Ovary (tissue), 3 donors: Measurements from ENCODE around the gene RPTOR.

ENCODE experiments used
- CTCF ChIP-seq, 3 donors: fragments of 450-650 bp in 2 of 3; fragments of 200-600 bp in 1 of 3; IDR thresholded peaks; one replicate each; pipeline versions ENCODE4 v1.5.1 to v1.8.0; 2016 to 2022; ENCODE audit warnings: antibody characterized with exemption in 3 of 3, mild to moderate bottlenecking in 1 of 3
- EP300 ChIP-seq: sonication (generic); formaldehyde crosslinking; IDR thresholded peaks from one replicate; pipeline ENCODE4 v1.6.1; 2017; ENCODE audit warnings: antibody characterized with exemption
- POLR2A ChIP-seq: fragments of 450-650 bp; IDR thresholded peaks from one replicate; pipeline ENCODE4 v1.6.1; 2017; ENCODE audit warnings: antibody characterized with exemption, mild to moderate bottlenecking, moderate library complexity
- donor health status: DM: no; HTN: no; CAD: no.

DNA sequence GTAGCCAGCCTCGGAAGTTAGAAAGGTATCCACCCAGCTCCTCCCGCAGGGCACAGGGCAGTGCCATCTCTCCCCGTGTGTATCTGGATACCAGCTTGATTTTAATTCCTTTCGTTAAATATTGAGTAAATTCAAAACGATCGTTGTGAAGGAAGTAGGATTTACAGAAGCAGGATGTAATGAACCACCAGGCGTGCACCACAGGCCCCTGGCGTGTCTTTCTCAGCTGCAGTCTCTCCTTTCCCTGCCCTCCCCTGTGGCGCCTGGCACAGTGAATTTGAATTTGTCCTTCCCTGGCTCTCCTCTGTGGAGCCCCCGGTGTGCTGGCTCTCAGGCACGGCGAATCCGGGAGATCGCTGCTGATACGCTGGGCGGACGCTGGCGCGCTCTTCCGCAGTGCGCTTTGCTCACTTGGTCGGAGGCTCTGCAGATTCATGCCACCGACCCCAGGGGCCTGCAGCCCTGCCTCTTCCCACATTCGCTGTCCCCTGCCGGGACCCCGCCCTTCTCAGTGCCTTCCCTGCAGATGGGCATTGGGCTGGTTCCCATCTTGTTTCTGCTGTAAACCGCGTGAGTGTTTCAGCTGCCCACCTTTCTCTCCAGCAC is 164.6 kb downstream of the RPTOR start:
- no peak for TF ChIP-seq POLR2A
- no peak for TF ChIP-seq CTCF (IDR thresholded peaks at IDR 0.05)
- TF ChIP-seq EP300, result no peak
